HCEC 1CT (cell line): Measurements from ENCODE around the gene CELF5.
"Not testable (repeated sequence)": the region's sequence is repeated elsewhere in the genome, so short reads cannot be mapped to it uniquely, and the experiment has no call there.

Experiments used
- DNase-seq: peaks from one replicate; pipeline ENCODE4 v3.0.0-alpha.2; 2017

CELF5 gene

GRCh38 chr19:3190921-3191805, 33.3 kb upstream of the CELF5 start:
- DNase-seq, result no peak

- not testable (repeated sequence) for DNase-seq
Measured at GRCh38 chr19:3191806-3192104, 32.7 kb upstream of the CELF5 start.

DNA sequence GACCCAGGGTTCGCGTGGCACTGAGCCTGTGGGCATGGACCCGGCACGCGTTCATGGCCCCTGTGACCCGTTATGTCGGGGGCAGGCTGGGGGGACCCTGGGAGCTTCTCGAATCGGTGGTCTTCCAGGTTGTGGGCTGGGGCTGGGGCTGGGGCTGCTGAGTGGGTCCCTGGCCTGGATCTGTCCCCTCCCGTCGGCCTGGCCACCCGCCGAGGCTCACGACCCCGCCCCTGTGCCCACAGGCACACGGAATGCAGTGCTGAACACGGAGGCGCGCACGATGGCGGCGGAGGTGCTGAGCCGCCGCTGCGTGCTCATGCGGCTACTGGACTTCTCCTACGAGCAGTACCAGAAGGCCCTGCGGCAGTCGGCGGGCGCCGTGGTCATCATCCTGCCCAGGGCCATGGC, 32.2 kb upstream of the CELF5 start:
- no peak for DNase-seq

DNA sequence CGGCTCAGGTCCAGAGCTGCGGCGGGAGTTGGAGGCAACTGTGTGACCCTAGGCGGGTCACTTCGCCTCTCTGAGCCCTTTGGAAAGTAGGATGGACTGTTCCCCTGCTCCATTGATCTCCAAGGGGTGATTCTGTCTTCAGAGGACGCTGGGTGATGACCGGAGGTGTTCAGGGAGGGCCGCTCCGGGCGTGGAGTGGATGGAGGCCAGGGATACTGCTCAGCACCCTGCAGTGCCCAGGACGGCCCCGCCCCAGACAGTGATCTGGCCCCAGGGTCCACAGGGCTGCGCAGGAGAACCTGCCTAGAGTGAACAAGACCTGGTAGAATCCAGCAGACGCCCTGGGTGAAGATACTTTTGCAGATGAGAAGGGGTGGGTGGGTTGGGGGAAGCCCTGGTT, 31.8 kb upstream of the CELF5 start:
- DNase-seq, result no peak

- no peak for DNase-seq
Measured at GRCh38 chr19:3193256-3194105, 31.0 kb upstream of the CELF5 start.

- DNase-seq, result no peak
Measured at GRCh38 chr19:3194106-3195087, 30.1 kb upstream of the CELF5 start.

GRCh38 chr19:3196064-3196932, 28.2 kb upstream of the CELF5 start:
- DNase-seq, result no peak

DNA sequence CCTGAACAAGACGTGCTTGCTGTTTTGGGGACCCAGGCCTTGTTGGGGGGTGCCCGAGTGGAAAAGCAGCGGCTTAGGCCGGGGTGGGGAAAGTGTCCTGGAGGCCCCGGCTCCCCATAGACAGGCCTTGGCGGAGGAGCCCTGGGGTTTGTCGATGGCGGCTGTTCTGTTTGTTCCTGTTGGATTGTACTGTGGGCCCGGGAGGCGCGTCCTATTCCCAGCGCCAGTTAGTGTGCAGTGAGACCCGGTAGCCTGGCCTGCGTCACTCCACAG, 27.6 kb upstream of the CELF5 start:
- no peak for DNase-seq

- DNase-seq, result no peak
Measured at GRCh38 chr19:3198901-3199700, 25.4 kb upstream of the CELF5 start.

DNA sequence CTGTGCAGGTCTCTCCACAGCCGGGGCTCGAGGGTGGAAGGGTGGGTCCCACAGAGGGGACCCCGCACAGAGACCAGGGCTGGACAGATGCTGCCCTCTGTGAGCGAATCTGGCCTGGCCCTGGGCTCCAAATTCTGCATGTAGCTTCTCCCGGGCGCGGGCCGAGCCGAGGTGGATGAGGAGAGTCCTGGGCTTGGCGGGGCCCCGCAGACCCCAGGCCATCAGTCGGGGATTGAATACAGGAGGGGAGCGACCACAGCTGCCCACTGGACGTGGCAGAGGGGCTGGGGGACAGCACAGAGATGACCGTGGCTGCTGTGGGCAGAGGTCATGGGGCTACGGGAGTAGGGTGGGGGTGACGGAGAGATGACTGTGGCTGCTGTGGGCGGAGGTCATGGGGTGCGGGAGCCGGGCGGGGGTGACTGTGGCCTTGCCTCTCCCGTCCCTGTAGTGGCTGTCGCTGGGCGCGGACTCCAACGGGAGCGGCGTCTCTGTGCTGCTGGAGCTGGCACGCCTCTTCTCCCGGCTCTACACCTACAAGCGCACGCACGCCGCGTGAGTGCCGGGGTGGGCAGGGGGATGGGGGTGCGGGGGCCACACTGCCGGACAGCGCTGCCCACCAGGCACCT, 23.3 kb upstream of the CELF5 start:
- no peak for DNase-seq

- no peak for DNase-seq
Measured at GRCh38 chr19:3201911-3202310, 22.6 kb upstream of the CELF5 start.

DNA sequence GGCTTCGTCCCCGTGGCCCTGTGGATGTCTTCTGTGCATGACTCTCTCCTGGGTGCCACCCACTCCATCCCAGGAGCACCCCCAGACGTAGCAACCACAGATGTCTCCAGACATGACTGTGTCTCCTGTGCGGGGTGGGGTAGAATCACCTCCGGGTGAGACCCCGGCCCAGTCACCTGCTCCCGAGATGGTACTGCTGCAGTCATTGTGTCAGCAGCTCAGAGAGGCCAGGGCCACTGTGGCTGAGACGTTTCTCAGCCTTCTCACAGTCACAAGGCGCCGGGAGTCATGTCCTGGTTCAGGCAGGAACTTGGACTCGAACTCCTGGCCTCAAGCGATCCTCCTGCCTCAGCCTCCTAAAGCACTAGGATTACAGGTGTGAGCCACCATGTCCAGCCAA, 22.1 kb upstream of the CELF5 start:
- no peak for DNase-seq

GRCh38 chr19:3202895-3203294, 21.6 kb upstream of the CELF5 start:
- not testable (repeated sequence) for DNase-seq

DNA sequence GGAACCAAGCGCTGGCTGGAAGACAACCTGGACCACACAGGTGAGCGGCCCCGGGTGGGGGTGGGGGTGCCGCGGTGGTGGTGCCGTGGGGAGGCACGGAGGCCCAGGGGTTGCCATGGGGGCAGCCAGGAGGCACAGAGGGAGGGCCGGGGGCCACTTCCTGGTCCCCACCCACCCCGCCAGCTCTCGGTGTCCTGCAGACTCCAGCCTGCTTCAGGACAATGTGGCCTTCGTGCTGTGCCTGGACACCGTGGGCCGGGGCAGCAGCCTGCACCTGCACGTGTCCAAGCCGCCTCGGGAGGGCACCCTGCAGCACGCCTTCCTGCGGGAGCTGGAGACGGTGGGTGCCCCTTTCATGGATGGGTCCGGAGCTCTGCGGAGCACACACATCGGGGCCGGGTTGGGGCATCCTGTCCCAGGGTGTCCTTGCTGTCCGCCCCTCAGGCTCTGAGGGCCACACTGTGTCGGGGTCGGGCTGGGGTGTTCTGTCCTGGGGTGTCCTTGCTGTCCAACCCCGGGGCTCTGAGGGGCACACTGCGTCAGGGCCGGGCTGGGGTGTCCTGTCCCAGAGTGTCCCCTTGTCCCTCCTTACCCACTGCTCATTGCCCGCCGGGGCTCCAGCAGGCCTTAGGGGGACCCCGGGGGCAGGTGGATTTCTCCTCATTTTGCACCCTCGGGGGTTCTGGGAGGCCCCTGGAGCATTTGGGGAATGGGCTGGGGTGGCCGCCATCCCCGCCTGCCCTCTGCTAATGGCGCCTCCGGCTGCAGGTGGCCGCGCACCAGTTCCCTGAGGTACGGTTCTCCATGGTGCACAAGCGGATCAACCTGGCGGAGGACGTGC, 20.4 kb upstream of the CELF5 start:
- DNase-seq, result no peak

DNA sequence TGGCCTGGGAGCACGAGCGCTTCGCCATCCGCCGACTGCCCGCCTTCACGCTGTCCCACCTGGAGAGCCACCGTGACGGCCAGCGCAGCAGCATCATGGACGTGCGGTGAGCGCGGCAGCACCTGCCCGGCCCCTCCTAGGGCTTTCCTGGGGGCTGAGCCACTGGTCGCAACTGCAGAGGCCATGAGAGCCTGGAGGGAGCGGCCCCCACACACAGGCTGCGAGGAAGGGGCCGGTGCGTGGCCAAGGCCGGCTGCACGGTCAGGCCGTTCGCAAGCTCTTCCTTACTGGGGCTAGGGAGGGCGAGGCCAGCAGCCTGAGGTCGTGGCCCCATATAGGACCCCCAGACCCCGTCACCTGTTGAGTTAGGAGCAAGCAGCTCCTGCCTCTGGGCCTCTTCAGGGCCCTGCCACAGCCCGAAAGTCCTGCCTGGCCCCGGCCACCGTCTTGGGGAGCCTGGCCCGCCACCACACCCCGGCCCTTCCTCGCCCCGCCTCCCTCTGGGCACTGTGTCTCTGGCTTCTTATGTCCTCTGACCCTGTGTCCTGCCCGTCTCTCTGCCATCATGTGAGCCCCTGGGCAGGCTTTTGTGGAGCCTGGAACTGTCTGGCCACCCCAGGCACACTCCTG, 19.7 kb upstream of the CELF5 start:
- DNase-seq, result no peak

- DNase-seq, result no peak
Measured at GRCh38 chr19:3206216-3206953, 18.1 kb upstream of the CELF5 start.

- no peak for DNase-seq
Measured at GRCh38 chr19:3207461-3208242, 16.8 kb upstream of the CELF5 start.
